Islet precursor cell (in vitro differentiated cells): ENCODE results near the gene SPATA2L.
"Not testable (repeated sequence)": the region's sequence is repeated elsewhere in the genome, so short reads cannot be mapped to it uniquely, and the experiment has no call there.

ENCODE experiments used
- DNase-seq: peaks from one replicate; pipeline ENCODE4 v3.0.0-alpha.2; 2018

The SPATA2L gene

GRCh38 chr16:89689142-89689541 is 12.4 kb downstream of the SPATA2L start:
- DNase-seq, result no peak

DNA sequence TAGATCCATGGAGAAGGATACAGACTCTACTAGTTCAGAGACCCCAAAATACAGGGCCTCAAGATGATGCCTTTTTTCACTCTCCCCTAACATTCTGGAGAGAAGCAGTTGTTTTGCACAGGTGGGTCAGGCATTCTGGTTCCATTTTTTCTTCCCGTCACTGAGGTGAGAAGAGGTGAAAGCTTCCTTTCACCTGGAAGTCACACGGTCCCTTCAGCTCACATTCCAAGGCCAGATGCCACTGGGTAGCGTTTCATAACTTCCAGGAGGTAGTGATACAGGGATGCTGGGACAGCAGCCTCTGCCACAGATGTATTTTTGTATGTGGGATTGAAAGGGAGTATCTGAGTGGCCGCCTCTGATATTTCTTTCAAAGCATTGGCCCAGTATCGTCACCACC is 13.1 kb downstream of the SPATA2L start:
- DNase-seq, result no peak

- no peak for DNase-seq
These were observed 14.2 kb downstream of the SPATA2L start for GRCh38 chr16:89687092-89687940.

DNA sequence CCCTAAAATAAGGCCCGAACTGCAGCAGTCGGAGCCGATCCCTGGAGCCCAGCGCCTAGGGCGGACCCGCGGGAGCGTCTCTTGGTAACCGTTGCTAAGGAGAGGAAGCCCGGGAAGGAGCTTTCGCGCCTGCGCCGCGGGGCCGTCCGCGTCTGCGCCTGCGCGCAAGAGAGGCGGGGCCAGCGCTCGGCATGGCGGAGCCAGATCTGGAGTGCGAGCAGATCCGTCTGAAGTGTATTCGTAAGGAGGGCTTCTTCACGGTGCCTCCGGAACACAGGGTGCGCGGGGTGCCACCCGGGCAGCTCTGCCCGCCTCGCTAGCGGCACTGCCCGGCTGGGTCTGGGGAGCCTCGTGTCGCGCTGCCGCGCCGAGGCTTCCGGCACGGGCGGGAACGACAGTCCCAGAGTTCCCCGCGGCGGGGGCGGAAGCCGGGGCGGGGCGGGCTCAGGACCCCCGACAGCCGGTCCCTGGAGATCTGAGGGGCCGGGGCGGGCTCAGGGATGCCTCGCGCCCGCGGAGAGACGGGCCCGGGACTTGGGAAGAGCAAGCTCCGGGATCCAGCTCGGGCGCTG is 14.9 kb downstream of the SPATA2L start, which contains the start of gene CDK10:
Gene CDK10, plus strand, starts transcription at position 170 of the 572 bp plus-strand sequence. Its CDS starts 22 bp downstream, at position 192.
- peak; percentile 93 for DNase-seq

DNA sequence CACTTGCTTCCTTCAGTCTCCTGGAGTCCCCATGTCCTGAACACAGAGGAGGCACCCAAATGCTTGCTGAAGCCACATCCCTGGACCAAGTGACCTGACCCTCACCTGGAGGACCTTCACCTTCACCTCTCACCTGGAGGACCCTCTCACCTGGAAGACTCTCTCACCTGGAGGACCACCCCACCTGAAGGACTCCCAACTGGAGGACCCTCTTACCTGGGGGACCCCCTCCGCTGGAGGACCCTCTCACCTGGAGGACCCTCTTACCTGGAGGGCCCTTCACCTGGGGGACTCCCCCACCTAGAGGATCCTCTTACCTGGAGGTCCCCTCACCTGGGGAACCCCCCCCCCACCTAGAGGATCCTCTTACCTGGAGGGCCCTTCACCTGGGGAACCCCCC is 15.6 kb downstream of the SPATA2L start:
- no peak for DNase-seq

DNA sequence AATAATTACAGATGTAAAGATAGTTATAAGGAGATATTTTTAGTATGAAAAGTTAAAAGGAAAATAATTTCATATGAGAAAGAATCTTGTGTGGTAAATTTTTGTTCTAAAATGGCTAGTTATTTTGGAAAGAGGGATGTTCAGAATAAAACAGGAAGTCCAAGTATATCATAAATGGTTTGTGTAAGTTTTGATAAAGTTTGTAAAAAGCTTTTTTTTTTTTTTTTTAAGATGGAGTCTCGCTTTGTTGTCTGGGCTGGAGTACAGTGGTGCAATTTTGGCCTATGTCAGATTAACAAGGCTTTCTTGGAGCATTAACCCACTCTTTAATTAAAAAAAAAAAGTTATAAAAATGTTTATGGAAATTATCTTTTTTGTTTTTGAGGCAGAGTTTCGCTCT is 23.2 kb downstream of the SPATA2L start:
- DNase-seq, result no peak

DNA sequence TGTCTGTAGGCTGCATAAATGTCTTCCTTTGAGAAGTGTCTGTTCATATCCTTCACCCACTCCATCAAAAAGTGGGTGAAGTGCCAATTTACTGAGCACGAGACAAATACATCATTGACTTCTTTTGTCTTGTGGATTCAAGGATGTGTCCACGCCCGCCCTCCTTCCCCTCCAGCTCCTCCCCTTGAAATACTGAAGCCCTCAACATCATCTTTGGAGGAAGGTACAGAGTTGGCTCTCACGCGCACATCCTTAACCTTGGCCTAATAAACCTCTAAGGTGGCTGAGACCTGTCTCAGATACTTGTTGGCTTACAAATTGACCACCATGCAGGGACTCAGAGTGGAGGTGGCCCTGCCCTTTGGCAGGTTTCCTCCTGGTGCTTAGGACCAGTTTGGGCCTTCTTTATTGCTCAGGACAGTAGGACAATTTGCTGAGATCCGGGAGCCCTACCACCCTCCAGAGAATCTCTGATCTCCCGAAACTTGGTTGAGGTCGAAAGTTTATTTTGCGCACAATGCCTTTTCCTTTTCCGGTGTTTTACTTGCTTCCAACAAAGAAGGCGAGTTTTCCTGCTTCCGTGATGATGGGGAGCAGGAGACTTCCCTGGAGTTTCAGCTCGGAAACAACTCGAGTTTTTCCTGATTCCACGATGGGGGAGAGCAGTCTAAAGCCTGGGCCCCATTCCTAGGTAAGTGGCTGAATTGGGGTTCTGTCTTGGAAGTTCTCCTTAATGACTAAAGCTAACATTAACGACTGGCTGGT is 29.1 kb downstream of the SPATA2L start:
- no peak for DNase-seq

- DNase-seq, result not testable (repeated sequence)
These were observed 29.9 kb downstream of the SPATA2L start for GRCh38 chr16:89671565-89671964.

DNA sequence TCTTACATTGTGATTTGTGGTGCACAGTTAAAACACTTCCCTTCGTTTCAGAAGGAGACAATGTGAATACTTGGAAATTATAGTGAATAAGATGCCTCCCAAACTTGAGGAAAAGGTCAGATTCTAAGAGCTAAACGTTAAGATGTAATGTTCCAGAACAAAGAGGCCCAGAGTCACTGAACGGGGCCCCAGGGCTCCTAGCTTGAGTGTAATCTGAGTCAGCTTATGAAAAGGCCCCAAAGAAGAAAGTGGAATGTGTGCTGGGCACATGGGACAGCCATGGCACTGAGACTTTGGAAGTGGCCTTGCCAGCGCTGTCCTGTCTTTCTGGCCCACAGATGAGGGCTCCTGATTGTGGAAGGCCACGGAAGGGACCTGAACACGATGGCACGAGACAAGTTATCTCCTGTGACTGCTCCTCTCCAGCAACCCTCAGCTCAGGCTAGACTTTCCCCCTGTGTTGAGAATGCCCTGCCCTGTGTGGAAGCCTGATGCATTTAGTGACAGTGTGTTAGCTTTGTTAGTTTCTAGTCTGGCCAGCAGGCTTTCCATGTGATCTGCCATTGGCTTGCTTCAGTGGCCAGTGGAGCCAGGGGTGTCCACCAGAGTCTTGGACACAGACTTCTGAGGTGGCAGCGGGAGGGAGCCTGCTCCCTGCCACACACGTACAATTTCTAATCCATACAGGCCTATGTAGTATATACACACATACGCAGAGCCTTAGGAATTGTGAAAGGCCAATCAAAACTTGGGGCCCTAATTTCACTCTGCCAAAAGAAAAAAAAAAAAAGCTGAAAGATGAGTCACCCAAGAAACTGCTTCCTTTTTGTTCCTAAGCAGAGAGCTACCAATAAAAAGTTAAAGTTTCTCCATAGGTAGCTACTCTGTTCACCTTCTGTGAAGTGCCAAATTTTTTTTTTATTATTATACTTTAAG is 30.7 kb downstream of the SPATA2L start:
- no peak for DNase-seq

- DNase-seq, result no peak
These were observed 31.8 kb downstream of the SPATA2L start for GRCh38 chr16:89669755-89670154.

DNA sequence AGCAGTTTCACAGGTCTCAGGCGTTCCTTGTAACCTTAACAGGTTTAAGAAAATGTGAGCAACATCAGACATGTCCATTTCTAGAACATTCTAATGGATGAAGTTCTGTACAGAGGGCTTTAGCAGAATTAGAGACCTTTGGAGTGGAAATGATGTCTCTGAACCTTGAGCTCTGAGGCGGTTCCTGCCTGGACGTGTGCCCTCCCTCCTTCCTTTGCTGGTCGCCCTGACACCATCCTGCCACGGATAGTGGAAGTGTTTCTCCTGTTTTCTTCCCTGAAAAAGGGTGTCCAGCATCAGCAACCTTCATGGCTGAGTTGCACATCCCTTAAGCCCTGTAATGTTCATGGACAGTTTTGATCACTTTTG is 32.7 kb downstream of the SPATA2L start:
- no peak for DNase-seq

- DNase-seq, result no peak
These were observed 33.9 kb downstream of the SPATA2L start for GRCh38 chr16:89667633-89668032.

DNA sequence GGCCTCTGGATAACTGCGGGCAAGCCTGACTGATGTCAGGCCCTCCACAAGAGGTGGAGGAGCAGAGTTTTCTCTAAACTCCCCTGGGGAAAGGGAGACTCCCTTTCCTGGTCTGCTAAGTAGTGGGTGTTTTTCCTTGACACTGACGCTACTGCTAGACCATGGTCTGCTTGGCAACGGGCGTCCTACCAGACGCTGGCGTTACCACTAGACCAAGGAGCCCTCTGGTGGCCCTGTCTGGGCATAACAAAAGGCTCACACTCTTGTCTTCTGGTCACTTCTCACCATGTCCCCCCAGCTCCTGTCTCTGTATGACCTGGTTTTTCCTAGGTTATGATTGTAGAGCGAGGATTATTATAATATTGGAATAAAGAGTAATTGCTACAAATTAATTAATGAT is 34.5 kb downstream of the SPATA2L start:
- DNase-seq, result not testable (repeated sequence)

DNA sequence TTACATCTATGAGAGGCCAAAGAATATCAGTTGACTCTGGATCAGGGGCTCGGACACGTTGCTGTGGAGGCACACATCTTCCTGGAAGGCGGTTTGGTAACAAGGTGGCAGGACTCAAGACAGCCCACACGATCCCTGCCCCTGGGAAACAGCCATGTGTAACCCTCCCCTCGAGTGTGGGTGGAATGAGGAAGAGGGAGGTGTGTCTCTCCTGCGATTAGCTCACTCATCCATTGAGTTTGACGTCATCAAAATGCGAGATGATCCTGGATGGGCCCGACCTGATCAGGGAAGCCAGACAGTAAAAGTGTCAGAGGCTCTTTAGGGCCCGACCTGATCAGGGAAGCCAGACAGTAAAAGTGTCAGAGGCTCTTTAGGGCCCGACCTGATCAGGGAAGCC is 37.3 kb downstream of the SPATA2L start:
- DNase-seq, result not testable (repeated sequence)

- no peak for DNase-seq
These were observed 40.3 kb downstream of the SPATA2L start for GRCh38 chr16:89661215-89661614.

- no peak for DNase-seq
These were observed 41.4 kb downstream of the SPATA2L start for GRCh38 chr16:89660146-89660545.

GRCh38 chr16:89658221-89658879 is 43.2 kb downstream of the SPATA2L start:
- no peak for DNase-seq

GRCh38 chr16:89657442-89658220 is 43.9 kb downstream of the SPATA2L start, which contains the start of the genes CHMP1A and SPATA33:
Gene CHMP1A, minus strand, starts transcription at chr16:89657708. Its CDS starts 120 bp downstream, at chr16:89657588.
Gene SPATA33, plus strand, starts transcription at chr16:89657836. Its CDS starts 76 bp downstream, at chr16:89657912.
- peak; percentile 92 for DNase-seq

DNA sequence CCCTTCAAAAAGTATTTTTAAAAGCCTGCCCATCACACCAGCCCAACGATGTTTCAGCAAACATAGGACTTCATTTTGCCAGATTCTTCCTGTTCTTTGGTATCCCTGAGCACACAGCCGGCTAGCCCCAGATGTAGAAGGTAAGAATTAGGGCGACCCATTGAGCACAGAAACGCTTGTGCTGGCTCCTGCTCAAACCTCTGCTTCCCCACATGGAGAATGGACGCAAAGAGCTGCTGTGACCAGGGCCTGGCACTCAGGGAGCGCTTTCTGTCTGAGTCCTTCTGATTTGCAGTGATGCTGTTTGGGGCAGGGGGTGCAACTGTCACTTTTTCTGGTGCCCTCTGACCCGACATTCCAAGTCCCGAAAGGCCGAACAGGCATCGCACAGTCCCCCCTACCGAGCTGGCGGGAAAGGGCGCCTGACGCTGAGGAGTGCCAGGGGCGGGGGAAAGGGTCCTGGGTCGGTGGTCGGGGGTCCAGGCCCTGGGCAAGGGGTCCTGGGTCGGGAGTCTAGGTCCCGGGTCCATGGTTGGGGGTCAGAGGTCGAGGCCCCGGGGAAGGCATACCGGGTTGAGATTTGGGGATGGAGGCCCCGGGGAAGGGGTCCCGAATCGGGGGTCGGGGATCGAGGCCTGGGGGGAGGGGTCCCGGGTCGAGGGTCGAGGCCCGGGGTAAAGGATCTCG is 44.9 kb downstream of the SPATA2L start:
- DNase-seq, result no peak

DNA sequence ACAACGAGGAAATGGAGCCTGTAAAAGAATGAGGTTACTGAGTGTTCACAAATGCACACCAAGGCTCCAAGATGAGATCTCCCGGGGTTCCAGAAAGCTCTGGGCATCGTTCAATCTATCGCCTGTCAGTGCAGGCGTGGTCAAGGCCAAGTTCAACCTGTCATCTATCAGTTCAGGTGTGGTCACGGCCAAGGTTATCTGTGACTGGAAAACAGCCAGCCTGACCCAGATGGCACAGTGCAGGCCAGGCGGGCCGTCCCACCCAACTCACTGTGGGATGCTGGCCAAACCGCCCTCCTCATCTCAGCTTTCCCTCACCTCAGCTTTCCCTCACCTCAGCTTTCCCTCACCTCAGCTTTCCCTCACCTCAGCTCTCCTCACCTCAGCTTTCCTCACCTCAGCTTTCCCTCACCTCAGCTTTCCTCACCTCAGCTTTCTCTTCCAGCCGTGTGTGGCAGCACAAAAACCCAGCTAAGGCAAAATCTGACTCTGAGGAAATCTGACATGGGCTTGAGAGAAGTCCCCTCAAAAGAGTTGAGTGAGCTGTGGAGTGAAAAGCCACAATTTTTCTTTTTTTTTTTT is 46.4 kb downstream of the SPATA2L start:
- DNase-seq, result no peak
